Osteocyte (in vitro differentiated cells): ENCODE results near the gene SCARB1. TPM values are rescaled to one million over a fixed set of nuclear protein-coding genes. Genes with fewer than 3 reads are reported as not detected.

Experiments used
- DNase-seq: peaks from one replicate; pipeline ENCODE4 v3.0.0; 2021; ENCODE audit warnings: mixed read lengths; ENCODE audit not compliant: unreplicated experiment; ENCODE audit errors: extremely low spot score
- H3K27ac Mint-ChIP-seq: one replicate; pipeline ENCODE4 v1.8.0; 2021; ENCODE audit warnings: mild to moderate bottlenecking, mixed read lengths; ENCODE audit not compliant: unreplicated experiment
- H3K27me3 Mint-ChIP-seq: one replicate; pipeline ENCODE4 v1.8.0; 2021; ENCODE audit warnings: mixed read lengths; ENCODE audit not compliant: unreplicated experiment
- H3K36me3 Mint-ChIP-seq: one replicate; pipeline ENCODE4 v1.8.0; 2021; ENCODE audit warnings: mixed read lengths; ENCODE audit not compliant: unreplicated experiment
- H3K4me1 Mint-ChIP-seq: one replicate; pipeline ENCODE4 v1.8.0; 2021; ENCODE audit warnings: mixed read lengths; ENCODE audit not compliant: unreplicated experiment
- H3K4me3 Mint-ChIP-seq: one replicate; pipeline ENCODE4 v1.8.0; 2021; ENCODE audit warnings: mild to moderate bottlenecking, moderate library complexity, mixed read lengths; ENCODE audit not compliant: unreplicated experiment
- H3K9me3 Mint-ChIP-seq: one replicate; pipeline ENCODE4 v1.8.0; 2021; ENCODE audit warnings: mixed read lengths; ENCODE audit not compliant: unreplicated experiment
- total RNA-seq: library from RNA; stranded (reverse); gene quantifications from 2 replicates; pipeline ENCODE4 v1.2.1, GENCODE V29; 2021
- TF ChIP-seq, protein P1 (sequence below): fragments of 200-600 bp; sonication (generic); IDR thresholded peaks from 2 replicates; pipeline ENCODE4 v1.5.0; 2021; ENCODE audit warnings: antibody characterized with exemption, mild to moderate bottlenecking, moderate library complexity

SCARB1 gene
- total RNA-seq, 1 donor from 2014 or later: 27.1 TPM

DNA sequence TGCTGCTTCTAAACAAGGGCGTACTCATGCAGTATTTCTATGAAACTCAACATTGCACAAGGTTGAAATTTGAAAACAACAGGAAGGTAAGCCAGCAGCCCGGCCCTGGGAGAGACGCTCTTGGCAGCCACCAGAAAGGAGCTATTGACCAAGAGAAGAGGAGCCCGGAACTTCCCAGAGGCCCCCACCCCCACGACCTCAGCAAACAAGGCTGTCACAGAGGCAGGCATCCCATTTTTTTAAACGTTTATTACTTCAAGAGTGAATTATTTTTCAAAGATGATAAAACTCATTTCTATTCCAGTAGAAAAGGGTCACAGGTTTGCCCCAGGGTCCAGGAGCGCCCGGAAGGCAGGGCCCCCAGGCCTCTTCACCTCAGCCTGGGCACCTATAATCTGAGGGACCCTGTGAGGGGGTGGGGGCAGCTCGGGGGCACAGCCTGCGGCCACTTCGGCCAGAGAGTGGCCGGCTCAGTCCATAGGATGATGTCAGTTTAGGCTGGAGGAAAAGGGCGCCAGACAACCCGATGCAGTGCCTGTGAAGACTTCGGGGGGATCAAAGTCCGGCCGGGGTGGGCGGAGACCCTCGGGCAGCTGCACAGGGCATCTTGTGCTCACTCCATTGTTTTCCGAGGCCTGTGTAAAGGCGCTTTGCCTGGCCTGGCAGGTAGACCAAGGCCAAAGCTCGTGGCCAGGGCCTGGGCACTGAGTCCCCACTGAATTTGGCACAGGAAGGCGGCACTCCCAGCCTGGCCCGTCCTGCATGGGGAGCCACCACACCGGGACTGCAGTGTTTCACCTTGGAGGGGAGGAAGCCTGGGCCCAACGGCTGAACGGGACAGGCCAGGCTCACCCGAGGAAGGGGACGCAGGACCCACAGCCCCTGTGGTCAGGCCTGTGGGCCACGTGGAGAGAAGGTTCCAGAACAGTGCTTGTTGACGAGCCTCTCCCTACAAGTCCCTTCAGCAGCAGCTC is 86.0 kb downstream of the SCARB1 start:
- Mint-ChIP-seq H3K4me1 (peaks cover 36% of the 10 kb centered on the region), H3K27me3 (no peaks in the 10 kb centered on the region), H3K27ac (no peak overlapping the region), H3K9me3 (no peaks in the 10 kb centered on the region), H3K4me3 (no peak overlapping the region), H3K36me3 (peaks cover 4% of the 10 kb centered on the region)
- no peak for DNase-seq
- TF ChIP-seq, protein P1, sequence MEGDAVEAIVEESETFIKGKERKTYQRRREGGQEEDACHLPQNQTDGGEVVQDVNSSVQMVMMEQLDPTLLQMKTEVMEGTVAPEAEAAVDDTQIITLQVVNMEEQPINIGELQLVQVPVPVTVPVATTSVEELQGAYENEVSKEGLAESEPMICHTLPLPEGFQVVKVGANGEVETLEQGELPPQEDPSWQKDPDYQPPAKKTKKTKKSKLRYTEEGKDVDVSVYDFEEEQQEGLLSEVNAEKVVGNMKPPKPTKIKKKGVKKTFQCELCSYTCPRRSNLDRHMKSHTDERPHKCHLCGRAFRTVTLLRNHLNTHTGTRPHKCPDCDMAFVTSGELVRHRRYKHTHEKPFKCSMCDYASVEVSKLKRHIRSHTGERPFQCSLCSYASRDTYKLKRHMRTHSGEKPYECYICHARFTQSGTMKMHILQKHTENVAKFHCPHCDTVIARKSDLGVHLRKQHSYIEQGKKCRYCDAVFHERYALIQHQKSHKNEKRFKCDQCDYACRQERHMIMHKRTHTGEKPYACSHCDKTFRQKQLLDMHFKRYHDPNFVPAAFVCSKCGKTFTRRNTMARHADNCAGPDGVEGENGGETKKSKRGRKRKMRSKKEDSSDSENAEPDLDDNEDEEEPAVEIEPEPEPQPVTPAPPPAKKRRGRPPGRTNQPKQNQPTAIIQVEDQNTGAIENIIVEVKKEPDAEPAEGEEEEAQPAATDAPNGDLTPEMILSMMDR: no peak

DNA sequence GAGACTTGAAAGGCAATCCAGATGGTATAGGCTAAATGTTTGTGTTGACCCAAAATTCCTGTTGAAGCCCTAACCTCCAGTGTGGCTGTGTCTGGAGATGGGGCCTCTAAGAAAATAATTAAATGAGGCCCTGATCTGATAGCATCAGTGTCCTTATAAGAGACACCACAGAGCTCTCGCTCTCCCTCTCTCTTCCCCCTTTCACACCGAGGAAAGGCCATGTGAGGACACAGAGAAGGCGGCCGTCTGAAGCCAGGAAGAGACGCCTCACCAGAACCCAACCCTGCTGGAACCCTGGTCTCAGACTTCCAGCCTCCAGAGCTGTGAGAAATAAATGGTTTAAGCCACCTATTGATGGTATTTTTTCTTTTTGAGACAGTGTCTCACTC is 87.5 kb downstream of the SCARB1 start:
- peaks cover 46% of the 10 kb centered on the region for H3K4me1 Mint-ChIP-seq

DNA sequence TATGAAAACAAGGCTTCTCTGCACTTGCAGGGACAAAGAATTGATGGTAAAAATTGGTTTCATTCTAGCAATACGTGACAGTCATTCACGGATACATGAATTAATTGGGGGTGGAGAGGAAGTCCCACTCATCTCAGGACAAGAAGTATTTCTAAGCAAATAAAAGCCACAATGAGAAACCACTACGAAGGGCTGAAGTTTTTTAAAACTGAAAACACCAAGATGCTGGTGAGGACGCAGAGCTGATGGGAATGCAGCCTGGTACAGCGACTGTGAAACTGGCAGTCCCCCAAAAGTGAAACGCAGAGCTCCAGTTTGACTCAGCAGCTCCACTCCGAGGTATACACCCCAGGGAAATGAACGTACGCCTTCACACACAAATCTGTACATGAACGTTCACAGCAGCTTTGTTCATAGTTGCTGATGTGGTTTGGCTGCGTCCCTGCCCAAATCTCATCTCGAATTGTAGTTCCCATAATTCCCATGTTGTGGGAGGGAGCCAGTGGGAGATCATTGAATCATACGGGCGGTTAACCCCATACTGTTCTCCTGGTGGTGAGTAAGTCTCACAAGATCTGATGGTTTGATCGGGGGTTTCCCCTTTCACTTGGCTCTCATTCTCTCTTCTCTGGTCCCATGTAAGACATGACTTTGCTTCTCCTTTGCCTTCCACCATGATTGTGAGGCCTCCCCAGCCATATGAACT is 89.0 kb downstream of the SCARB1 start:
- TF ChIP-seq, protein P1: no peak
- no peak overlapping the region for H3K4me3 Mint-ChIP-seq
- H3K4me1 Mint-ChIP-seq: peaks cover 52% of the 10 kb centered on the region
- DNase-seq: no peak
- H3K27ac Mint-ChIP-seq: peak overlapping the region; percentile 72
- no peaks in the 10 kb centered on the region for H3K9me3 Mint-ChIP-seq
- no peaks in the 10 kb centered on the region for H3K36me3 Mint-ChIP-seq
- no peaks in the 10 kb centered on the region for H3K27me3 Mint-ChIP-seq

More for the DNA sequence above, 87.5 kb downstream of the SCARB1 start:
- no peak for DNase-seq
- Mint-ChIP-seq H3K36me3 (no peaks in the 10 kb centered on the region), H3K27me3 (no peaks in the 10 kb centered on the region), H3K27ac (peak overlapping the region; percentile 72), H3K9me3 (no peaks in the 10 kb centered on the region), H3K4me3 (no peak overlapping the region)
- TF ChIP-seq, protein P1: no peak

DNA sequence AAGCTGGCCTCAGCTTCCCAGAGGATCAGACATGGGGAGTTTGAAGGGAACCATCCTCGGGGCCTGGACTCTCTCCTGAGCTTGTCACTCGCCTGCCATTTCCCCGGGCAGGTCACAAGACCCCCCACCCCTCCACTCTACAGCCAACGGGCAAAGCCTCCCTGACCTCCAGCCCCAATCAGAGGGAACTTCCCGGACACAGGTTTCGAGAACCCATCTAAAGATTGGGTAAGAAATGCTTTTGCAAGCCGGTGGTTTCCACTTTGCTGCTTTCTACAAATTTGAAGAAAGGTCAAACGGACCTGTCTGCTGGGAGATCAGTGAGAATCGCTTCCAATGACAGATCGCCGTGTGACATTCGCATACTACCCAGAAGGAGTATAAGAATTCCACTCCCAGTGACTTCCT is 89.6 kb downstream of the SCARB1 start:
- Mint-ChIP-seq H3K4me3 (no peak overlapping the region), H3K27me3 (no peaks in the 10 kb centered on the region), H3K27ac (no peak overlapping the region), H3K36me3 (no peaks in the 10 kb centered on the region), H3K9me3 (no peaks in the 10 kb centered on the region), H3K4me1 (peaks cover 56% of the 10 kb centered on the region)
- DNase-seq: no peak
- TF ChIP-seq, protein P1: no peak
